HG02973 (cell line): ENCODE data around the gene GPAT2.
"Not testable (repeated sequence)": the region's sequence is repeated elsewhere in the genome, so short reads cannot be mapped to it uniquely, and the experiment has no call there.

ENCODE experiments used
- ATAC-seq: cut with Tn5 transposase; IDR thresholded peaks from one replicate; pipeline ENCODE4 v1.9.1; 2021; ENCODE audit warnings: moderate library complexity; ENCODE audit not compliant: unreplicated experiment

GPAT2 gene, protein sequence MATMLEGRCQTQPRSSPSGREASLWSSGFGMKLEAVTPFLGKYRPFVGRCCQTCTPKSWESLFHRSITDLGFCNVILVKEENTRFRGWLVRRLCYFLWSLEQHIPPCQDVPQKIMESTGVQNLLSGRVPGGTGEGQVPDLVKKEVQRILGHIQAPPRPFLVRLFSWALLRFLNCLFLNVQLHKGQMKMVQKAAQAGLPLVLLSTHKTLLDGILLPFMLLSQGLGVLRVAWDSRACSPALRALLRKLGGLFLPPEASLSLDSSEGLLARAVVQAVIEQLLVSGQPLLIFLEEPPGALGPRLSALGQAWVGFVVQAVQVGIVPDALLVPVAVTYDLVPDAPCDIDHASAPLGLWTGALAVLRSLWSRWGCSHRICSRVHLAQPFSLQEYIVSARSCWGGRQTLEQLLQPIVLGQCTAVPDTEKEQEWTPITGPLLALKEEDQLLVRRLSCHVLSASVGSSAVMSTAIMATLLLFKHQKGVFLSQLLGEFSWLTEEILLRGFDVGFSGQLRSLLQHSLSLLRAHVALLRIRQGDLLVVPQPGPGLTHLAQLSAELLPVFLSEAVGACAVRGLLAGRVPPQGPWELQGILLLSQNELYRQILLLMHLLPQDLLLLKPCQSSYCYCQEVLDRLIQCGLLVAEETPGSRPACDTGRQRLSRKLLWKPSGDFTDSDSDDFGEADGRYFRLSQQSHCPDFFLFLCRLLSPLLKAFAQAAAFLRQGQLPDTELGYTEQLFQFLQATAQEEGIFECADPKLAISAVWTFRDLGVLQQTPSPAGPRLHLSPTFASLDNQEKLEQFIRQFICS

DNA sequence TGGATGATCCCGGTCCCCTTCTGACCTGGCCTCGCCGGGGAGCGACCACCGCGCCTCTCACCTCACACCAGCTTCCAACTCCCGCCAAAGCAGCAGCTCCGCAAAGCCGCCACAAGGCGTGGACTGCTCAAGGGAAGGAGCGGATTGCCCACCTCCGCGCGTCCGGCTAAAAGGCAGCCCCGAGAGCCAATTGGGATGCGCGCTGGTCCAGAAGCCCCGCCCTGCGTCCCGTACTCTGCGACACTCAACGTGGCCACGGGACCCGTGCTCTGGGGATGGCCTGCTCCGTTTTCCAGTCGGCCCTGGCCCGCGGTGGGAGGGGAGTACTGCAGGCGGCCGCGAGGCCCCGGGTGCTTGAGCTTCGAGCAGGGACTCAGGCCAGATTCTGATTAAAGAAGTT, at the start of gene GPAT2:
TSS of gene GPAT2 (minus strand) at position 125 of the 400 bp plus-strand sequence. CDS start 2,557 bp downstream, outside the sequence.
- ATAC-seq, result not testable (repeated sequence)

DNA sequence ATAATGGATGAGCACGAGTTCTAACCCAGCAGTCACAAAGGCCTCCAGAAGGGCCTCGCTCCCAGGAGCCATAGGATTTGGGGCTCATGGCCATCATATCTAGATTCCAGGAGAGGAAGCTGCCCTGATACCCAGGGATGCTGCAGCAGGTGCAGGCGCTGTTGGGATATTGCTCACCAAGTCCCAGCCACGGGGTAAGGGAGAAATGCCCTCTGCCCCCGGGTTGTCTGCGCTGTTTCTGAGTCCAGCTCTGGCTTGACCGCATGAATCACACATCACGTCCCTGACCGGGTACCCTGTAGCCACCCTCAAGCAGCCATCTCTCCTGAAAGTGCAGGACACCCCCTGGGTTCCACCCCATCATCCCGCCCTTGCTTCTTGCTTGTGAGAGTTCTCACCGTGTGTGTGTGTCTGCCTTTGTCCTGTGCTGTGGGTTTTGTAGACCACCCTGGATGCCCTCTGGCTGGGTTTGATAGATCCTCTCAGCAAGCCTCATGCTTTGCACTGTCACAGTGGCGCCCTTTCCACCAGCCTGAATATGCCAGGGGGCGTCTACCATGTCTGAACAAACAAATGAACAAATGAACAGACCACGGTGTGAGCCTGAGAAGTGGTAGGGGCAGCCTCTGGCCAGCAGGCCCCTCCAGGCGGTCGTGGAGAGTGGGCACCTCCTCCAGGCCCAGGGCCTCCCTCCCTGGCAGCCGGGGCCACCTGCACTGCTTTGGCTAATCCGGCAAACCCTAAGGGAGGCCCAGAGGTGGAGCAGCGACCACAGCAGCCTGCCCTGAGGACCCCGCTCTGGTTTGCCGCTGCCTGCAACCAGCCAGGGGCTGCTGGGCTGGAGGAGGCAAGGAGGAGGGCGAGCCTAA, 49.5 kb upstream of the GPAT2 start:
- no peak for ATAC-seq

DNA sequence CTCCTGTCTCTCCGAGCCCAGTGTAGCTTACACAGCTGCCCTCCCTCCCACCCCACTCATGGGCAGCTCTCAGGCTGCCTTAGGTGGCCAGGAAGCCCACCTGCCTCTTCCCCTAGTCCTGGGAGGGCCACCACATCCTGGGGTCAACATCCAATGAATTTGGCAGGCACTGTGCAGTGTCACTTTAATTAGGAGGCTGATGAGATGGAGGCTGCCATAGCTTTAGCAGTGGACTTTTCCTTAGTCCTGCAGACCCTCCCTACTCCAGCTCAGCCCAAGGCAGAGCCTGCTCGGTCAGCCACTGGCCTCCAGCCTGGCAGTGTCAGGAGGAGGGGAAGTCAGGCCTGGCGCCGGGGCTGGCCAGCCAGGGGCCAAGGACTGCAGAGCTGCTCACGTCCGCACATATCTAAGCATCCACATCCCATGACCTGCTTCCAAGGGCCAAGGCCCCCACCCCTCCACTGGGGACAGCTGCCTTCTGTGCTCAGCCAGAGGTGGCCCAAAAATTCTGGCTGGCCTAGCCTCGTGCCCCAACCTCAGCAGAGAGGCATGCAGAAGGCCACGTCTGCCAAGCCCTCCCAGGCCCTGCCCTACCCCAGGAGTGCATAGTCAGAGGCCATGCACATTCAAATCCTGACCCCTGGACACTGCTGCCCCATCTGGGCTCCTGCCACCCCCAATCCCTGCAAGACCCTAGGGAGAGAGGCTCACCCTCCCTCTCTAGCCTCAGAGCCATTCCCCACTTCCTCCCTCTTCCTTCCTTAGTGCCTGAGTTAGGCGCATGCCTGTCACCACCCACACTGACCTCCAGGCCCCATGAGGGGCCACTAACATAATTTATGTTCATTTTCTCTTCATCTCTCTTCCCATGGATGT, 48.6 kb upstream of the GPAT2 start:
- ATAC-seq, result no peak

DNA sequence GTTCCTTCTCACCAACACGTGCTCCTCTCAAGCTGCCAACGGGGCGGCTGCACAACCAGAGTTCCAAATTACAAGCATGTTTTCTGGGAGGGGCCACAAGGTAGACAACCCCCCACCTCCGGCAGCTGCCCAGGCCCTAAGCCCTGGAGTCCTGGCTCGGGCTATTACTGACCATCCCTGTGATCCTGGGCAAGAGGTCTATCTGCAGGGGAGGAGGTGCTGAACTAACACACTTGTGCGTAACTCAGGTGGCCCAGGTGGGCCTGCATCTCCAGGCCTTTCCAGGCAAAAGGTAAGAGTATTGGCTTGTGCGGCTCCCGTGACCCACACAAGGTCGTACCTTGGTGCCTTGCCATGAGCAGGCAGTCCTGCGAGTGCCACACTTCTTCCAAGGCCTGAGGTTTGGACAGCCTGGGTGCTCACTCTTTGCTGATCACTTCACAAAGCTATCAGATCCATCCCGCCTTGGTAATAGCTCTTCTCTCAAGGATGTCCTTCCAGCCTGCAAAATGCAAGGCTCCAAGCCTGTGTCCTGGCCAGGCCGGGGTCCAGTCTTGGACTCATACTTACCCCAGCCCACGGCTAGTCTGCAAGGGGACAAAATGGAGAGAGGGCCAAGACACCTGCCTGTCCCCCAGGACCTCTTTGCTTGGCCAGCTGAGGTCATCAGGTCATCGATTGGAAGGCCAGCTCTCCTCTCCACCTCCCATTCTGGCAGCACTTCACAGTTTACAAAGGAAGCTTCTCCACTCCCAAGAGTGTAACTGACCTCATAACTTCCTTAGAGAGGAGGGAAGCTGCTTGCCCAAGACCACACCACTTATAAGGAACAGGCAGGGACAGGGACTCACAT, 47.7 kb upstream of the GPAT2 start:
- ATAC-seq, result no peak

DNA sequence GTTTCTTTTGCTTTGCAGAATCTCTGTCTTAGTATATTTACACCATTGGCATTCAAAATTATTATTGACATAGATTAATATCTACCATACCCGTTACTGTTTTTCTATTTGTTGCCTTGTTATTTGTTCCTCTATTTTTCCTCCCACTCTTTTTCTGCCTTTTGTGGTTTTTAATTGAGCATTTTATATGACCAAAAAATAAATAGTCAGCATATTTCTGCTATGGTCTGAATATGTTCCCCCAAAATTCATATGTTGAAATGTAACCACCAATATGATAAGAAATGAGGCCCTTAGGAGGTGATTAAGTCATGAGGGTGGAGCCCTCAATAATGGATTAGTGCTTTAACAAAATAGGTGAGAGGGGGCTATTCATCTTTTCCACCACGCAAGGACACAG, 46.3 kb upstream of the GPAT2 start:
- no peak for ATAC-seq

DNA sequence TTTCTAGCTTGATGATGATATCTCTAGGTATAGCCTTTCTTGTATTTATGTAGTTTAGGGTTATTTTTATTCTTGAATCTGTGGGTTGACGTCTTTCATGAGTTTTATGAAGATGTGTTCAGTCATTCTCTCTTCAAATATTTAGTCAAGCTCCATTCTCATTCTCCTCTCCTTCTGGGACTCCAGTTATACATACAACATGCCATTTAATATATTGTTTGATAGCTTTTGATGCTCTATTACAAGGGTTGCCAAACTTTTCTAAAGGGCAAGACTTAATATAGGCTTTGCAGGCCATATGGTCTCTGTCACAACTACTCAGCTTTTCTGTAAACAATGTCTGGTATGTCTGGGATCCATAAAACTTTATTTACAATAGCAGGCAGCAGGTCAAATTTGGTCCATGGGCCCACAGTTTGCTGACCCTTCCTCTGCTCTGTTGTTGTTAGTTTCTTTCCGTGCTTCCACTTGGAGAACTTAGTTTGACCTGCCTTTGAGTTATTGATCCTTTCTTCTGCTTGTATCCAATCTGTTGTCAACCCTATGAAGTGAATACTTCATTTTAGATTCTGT, 40.6 kb upstream of the GPAT2 start:
- no peak for ATAC-seq

DNA sequence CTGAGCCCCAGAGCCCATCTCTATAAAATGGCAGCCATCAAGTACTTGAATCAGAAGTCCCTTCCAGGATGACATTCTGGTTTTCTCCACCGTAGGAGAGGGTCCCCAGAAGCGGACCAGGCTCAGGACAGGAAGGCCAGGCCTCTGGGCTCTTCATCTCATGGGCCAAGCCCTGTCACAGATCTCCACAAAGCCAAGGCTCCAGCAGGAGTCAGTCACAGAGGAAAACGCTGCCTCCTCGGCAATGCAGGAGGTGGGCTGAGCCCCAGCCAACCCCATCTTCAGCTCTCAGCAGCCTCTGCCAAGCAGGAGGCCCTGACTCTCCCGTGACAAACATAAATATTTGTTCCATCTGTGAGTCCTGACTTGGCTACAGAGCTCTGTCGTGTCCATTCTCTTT, 39.4 kb upstream of the GPAT2 start:
- ATAC-seq, result no peak

DNA sequence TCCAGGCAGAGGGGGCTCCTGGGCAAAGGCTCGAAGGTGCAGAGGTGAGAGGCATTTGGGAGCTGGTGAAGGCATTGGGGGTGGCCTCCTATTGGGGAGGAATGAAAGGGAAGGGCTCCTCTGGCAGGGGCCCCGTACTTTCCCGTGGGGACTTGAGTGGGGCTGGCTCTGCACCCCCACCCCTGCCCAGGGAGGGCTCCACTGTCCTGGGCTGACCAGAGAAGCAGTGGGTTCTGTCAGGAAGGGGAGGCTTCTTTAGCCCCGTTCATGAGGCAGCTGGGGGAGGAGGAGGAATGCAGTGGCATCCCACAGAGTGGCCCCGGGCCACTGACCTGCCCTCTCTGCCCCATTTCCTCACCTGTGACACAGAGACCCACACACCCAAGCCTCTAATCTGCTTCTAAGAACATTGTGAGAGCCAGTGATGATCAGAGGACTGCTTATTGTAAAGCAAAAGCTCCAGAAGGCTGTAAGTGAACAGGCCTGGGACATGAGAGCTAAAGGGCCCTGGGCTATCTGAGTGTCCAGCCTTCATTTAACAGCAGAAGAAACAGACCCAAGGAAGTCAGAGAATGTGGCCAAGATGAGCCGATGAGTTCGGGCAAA, 38.6 kb upstream of the GPAT2 start:
- ATAC-seq, result no peak

DNA sequence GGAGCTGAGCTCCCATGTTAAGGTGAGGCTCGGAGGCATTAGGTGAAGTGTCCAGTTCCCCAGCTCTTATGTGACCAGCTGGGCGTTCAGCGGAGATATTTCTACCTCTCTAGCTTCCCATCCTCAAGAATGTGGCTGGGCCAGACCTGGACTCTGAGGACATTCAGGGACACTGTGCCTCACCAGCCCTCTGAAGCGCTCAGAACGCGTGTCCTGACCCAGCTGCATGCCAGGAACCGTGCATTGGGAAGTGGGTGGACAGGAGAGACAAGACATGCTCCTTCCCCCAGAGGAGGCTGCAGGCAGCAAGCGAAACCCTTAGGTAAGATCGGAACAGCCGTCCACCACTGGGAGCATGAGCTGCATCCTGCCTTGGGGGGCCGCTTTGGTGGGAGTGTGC, 38.0 kb upstream of the GPAT2 start:
- ATAC-seq, result no peak

DNA sequence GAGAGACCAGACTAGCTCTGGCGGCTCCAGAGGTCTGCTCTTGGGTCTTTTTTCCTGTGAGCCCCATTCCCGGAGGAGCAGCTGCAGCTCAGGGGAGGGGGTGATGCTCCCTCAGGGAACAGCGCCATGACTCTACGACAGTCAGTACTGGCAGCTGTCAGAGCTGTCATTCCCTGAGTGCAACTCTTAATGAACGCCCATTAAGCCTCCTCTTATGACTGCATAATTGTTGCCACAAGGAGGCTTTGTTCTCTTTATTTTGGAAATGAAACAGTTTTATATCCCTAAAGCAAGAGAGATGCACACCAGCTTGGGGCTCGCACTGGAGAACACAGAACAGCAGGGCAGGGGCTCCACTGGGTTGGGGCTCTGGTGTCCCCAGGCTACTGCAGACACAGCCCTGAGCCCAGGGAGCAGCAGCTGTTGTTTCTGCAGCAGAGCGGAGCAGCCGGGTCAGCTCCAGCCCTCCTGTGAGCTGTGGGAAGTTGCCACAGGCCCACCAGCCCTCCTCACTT, 37.3 kb upstream of the GPAT2 start:
- not testable (repeated sequence) for ATAC-seq

DNA sequence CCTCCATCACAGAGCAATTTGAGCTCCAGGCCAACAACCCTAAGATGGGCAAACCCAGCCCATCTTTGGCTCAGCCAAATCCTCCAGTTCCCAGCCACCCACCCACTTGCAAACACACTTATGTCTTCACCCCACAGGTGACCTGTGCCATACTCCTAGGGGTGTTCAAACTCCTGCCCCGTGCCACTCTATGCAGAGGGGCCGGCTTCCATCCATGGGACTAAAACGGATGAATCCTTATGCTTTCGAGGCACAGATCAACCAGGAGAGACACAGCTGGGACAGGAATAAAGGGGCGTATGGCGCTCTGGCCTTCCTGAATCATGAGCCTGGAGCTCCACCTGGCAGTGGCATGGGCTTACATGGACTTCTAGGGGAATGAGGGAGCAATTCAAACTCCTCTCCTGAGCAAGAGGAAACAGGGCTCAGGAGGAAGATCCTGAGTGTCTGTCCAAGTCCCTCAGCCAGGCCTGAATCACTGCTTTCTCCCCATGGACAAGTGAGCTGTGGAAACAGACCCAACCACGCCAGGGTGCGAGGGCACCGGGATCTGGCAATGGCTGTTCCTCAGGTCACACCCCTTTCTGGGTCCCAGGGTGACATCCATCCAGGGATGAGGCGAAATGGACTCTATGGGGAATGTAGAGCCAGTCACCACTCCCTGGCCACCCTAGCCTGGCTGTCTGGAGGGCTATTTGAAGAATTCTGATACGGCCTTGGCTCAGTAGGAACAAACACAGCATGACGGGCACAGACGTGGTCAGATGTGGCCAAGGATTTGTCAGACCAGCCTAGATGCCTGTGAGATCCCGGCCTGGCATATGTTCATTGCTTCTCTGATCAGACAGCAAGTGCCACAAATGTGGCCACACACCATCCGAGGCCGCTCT, 36.6 kb upstream of the GPAT2 start:
- not testable (repeated sequence) for ATAC-seq

DNA sequence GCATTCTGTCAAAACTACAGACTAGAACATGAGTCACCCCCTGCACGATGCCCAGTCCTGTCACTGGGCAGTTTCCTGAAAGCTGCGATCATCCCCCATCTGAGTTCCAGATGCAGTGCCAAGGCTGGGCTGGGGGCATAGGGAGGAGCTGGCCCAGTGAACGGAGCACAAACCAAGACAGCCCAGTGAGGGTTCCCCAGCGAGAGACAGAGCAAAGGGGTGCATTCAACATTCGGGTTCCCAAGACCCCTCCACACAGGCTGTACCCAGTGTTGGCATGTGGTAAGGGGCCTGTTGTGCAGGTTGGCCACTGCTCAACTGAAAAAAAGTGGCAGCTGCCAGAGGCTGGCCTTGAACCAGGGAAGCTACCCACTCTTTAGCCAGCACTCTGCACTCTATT, 35.6 kb upstream of the GPAT2 start:
- ATAC-seq, result not testable (repeated sequence)

DNA sequence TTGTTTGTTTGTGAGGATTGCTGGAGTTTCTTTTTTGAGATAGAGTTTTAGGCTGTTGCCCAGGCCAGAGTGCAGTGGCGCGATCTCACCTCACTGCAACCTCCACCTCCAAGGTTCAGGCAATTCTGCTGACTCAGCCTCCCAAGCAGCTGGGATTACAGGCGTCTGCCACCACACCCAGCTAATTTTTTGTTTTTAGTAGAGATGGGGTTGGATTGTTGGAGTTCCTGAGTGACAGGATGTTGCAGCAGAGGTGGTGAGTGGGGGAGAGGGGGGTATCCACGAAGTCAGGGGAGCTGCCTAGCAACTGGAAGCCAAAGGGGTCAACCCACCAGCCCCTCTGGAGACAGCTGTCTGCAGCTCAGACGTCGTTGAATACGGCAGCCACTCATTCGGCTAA, 35.2 kb upstream of the GPAT2 start:
- ATAC-seq, result not testable (repeated sequence)

DNA sequence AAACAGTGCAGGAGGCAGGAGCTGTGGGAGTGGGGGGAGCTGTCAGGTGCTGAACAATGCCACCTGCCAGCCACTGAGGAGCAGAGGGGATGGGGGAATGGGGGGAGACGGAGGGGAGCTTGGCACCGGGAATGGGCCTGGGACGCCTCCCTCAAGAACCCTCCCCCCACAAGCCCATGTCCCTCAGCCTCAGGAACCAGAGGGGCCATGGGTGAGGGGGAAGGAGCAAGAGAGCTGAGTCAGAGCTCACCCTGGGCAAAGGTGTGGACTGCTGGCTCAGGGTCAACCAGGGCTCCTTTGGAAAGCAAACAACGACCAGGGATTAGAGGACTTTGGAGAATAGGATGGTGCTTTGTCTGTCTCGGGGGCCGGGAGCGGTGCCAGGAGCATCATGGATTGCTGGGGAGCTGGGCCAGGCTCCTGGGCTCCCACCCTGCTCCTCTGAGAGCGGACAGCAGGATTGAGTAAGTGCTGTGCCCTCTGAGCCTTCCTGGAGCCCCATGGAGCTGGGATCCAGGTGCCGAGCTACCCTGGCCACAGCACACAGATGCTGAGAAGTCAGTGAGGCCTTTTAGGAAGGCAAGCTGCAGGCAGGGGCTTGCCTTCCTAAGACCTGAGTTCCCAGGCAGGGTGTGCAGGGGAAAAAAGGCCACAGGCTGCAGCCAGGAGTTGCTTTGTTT, 33.3 kb upstream of the GPAT2 start:
- ATAC-seq, result not testable (repeated sequence)

DNA sequence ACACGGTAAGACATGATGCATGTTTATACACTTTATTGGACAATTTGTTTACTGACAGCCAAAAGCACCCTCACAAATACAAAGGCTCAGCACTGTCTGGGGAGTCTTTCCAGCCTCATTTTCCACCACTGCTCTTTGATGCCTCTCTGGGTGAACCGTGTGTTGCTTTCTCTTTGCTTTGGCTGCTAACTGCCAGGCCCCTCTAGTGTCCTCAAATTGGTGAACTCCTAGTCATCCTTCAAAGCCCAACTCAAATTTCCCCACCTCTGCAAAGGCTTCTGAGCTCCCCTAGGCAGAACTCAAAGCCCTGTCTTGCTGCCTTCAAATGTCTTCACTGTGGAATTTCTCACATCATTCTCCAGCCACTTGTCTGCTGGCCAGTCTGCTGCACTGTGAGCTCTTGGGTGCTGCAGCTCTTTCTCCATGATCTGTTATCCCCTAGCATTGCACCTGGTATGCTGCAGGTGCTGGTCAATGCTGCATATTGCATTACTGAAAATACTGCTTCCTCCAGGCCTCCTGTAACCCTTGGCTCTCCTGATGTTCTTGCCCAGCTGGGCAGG, 32.5 kb upstream of the GPAT2 start:
- not testable (repeated sequence) for ATAC-seq

DNA sequence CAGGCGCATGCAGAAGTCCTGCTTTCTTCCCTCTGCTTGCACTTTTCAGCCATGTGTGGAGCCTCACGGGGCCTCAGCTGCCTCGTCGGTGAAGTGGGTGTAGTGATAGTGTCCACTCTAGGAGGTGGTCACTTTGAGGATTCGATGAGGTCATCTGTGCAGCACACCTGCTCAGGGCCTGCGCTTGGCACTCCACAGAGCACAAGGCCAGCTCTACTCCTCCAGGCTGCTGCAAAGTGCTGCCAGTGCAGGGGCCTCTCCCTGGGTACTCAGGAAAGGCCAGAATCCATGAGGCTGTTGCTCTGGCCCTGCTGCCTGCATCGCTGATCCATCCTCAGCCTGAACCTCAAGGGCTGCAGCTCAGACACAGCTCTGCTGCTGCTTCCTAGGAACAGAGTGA, 31.8 kb upstream of the GPAT2 start:
- not testable (repeated sequence) for ATAC-seq
